H1 (cell line): Measurements from ENCODE around the gene TYR. TPM values are rescaled to one million over a fixed set of nuclear protein-coding genes. Genes with fewer than 3 reads are reported as not detected.

Source experiments
- CTCF ChIA-PET: fragments of 300-600 bp; sonication (Branson Sonifier 250); formaldehyde crosslinking; loops from one replicate; lab custom pipeline; 2021; ENCODE audit not compliant: partially characterized antibody; lab: Charles Lee
- POLR2A ChIA-PET: fragments of 300-600 bp; sonication (Branson Sonifier 250); formaldehyde crosslinking; loops from one replicate; lab custom pipeline; 2021; ENCODE audit warnings: inconsistent platforms; ENCODE audit not compliant: partially characterized antibody; lab: Charles Lee
- DNase-seq, 2 experiments: peaks; one replicate each; pipeline versions ENCODE4 v3.0.0 to v3.0.0-alpha.2; 2010 to 2022; ENCODE audit warnings: low spot score in 2 of 2, low read depth in 1 of 2, mixed read lengths in 1 of 2
- FAIRE-seq: peaks from 2 replicates; lab custom pipeline; 2011; peaks lifted over from hg19 to GRCh38; lab: Jason Lieb, UNC
- H2AFZ ChIP-seq: 2 replicates; pipeline ENCODE4 v1.8.1; 2012; ENCODE audit warnings: low read length, inconsistent platforms
- H2AK5ac ChIP-seq: 2 replicates; pipeline ENCODE4 v1.6.1; 2013; ENCODE audit warnings: low read depth, low read length
- H2BK120ac ChIP-seq: replicated peaks from 2 replicates; pipeline ENCODE3; 2013; ENCODE audit warnings: low read depth, low read length, inconsistent platforms
- H2BK12ac ChIP-seq: 2 replicates; pipeline ENCODE4 v1.6.1; 2013; ENCODE audit warnings: low read depth, low read length
- H2BK15ac ChIP-seq: 2 replicates; pipeline ENCODE4 v1.6.1; 2013; ENCODE audit warnings: low read length
- H2BK20ac ChIP-seq: 2 replicates; pipeline ENCODE4 v1.6.1; 2013; ENCODE audit warnings: low read length
- H2BK5ac ChIP-seq: 2 replicates; pipeline ENCODE4 v1.6.1; 2013; ENCODE audit warnings: low read depth, low read length
- H3K14ac ChIP-seq: 2 replicates; pipeline ENCODE4 v1.6.1; 2013; ENCODE audit warnings: inconsistent platforms; ENCODE audit not compliant: insufficient read length
- H3K18ac ChIP-seq: 2 replicates; pipeline ENCODE4 v1.6.1; 2013; ENCODE audit warnings: low read length; ENCODE audit errors: extremely low read depth
- H3K23ac ChIP-seq: 2 replicates; pipeline ENCODE4 v1.6.1; 2013; ENCODE audit warnings: inconsistent platforms; ENCODE audit not compliant: insufficient read length
- H3K23me2 ChIP-seq: 2 replicates; pipeline ENCODE4 v1.6.1; 2013; ENCODE audit warnings: low read depth, low read length
- H3K27ac ChIP-seq: 2 replicates; pipeline ENCODE4 v1.6.1; 2011; ENCODE audit warnings: low read depth, low read length, inconsistent platforms
- H3K27me3 ChIP-seq, 4 experiments: replicated peaks in 1 of 4; 1 replicate in 1 of 4; 2 replicates in 3 of 4; pipeline versions ENCODE4 v1.6.1 to v1.8.1; 2011 to 2013; ENCODE audit warnings: low read length in 3 of 4, mild to moderate bottlenecking in 3 of 4, inconsistent platforms in 2 of 4, mixed read lengths in 2 of 4, moderate library complexity in 1 of 4; ENCODE audit not compliant: control insufficient read depth in 3 of 4, insufficient read depth in 3 of 4; ENCODE audit errors: extremely low read depth in 1 of 4
- H3K36me3 ChIP-seq, 4 experiments: 2 replicates each; pipeline versions ENCODE4 v1.6.1 to v1.8.1; 2011 to 2013; ENCODE audit warnings: mild to moderate bottlenecking in 4 of 4, low read length in 3 of 4, moderate library complexity in 2 of 4, control low read depth in 1 of 4, inconsistent platforms in 1 of 4; ENCODE audit not compliant: insufficient read depth in 4 of 4, control insufficient read depth in 2 of 4
- H3K4ac ChIP-seq: replicated peaks from 2 replicates; pipeline ENCODE3; 2013; ENCODE audit warnings: low read length, low read depth, mixed read lengths, inconsistent platforms; ENCODE audit not compliant: insufficient read length
- H3K4me1 ChIP-seq, 4 experiments: replicated peaks in 1 of 4; 1 replicate in 1 of 4; 2 replicates in 3 of 4; pipeline versions ENCODE4 v1.6.1 to v1.8.1; 2011 to 2013; ENCODE audit warnings: low read length in 3 of 4, inconsistent platforms in 2 of 4, mixed read lengths in 1 of 4; ENCODE audit not compliant: insufficient read depth in 4 of 4, control insufficient read depth in 3 of 4
- H3K4me2 ChIP-seq, 2 experiments: 2 replicates each; pipeline versions ENCODE4 v1.6.1 to v1.8.1; 2011 to 2013; ENCODE audit warnings: low read depth in 2 of 2, low read length in 2 of 2, control low read depth in 1 of 2, inconsistent platforms in 1 of 2, mild to moderate bottlenecking in 1 of 2; ENCODE audit not compliant: insufficient read depth in 1 of 2
- H3K4me3 ChIP-seq, 4 experiments: fragments of 200-600, 300-600 bp in 1 of 4; sonication (generic), shearing (Covaris generic), sonication (Bioruptor Twin) in 1 of 4; 2 replicates each; pipeline versions ENCODE4 v1.5.1 to v1.8.1; 2011 to 2016; ENCODE audit warnings: low read length in 4 of 4, low read depth in 3 of 4, control low read depth in 2 of 4, inconsistent platforms in 2 of 4, mild to moderate bottlenecking in 2 of 4, mixed read lengths in 1 of 4, moderate library complexity in 1 of 4; ENCODE audit not compliant: insufficient read depth in 2 of 4; ENCODE audit errors: extremely low read depth in 1 of 4
- H3K56ac ChIP-seq: replicated peaks from 2 replicates; pipeline ENCODE3; 2013; ENCODE audit warnings: low read depth, mild to moderate bottlenecking, mixed read lengths, low read length, inconsistent platforms; ENCODE audit not compliant: insufficient read length
- H3K79me1 ChIP-seq: 2 replicates; pipeline ENCODE4 v1.6.1; 2013; ENCODE audit warnings: low read depth, low read length, control low read depth
- H3K79me2 ChIP-seq, 2 experiments: 2 replicates each; pipeline versions ENCODE4 v1.6.1 to v1.8.1; 2012 to 2013; ENCODE audit warnings: low read length in 2 of 2, mild to moderate bottlenecking in 2 of 2, inconsistent platforms in 1 of 2; ENCODE audit not compliant: insufficient read depth in 2 of 2, control insufficient read depth in 1 of 2
- H3K9ac ChIP-seq, 4 experiments: replicated peaks in 1 of 4; 1 replicate in 1 of 4; 2 replicates in 3 of 4; pipeline versions ENCODE4 v1.6.1 to v1.8.1; 2011 to 2013; ENCODE audit warnings: low read depth in 3 of 4, low read length in 3 of 4, control low read depth in 2 of 4, mild to moderate bottlenecking in 2 of 4, moderate library complexity in 2 of 4, inconsistent platforms in 1 of 4; ENCODE audit errors: extremely low read depth in 1 of 4
- H3K9me3 ChIP-seq, 2 experiments: 2 replicates each; pipeline versions ENCODE4 v1.6.1 to v1.8.1; 2012 to 2013; ENCODE audit warnings: mild to moderate bottlenecking in 2 of 2, moderate library complexity in 2 of 2, control low read depth in 1 of 2, inconsistent platforms in 1 of 2, low read depth in 1 of 2, low read length in 1 of 2, mixed read lengths in 1 of 2; ENCODE audit not compliant: insufficient read depth in 2 of 2
- H4K20me1 ChIP-seq, 2 experiments: replicated peaks in 1 of 2; 2 replicates each; pipeline versions ENCODE3 to v1.8.1; 2011 to 2013; ENCODE audit warnings: inconsistent platforms in 2 of 2, low read length in 2 of 2, mild to moderate bottlenecking in 1 of 2; ENCODE audit not compliant: insufficient read depth in 2 of 2, control insufficient read depth in 1 of 2
- H4K5ac ChIP-seq: 2 replicates; pipeline ENCODE4 v1.6.1; 2013; ENCODE audit warnings: low read length, low read depth, mixed read lengths, inconsistent platforms; ENCODE audit not compliant: insufficient read length
- H4K8ac ChIP-seq: 2 replicates; pipeline ENCODE4 v1.8.0; 2013; ENCODE audit warnings: mild to moderate bottlenecking, moderate library complexity, low read length, inconsistent platforms; ENCODE audit not compliant: insufficient read depth; ENCODE audit errors: extremely low read depth
- H4K91ac ChIP-seq: replicated peaks from 2 replicates; pipeline ENCODE3; 2013; ENCODE audit warnings: low read length, mixed read lengths, inconsistent platforms; ENCODE audit not compliant: insufficient read length
- EP300 ChIP-seq, 2 experiments: IDR thresholded peaks; 1 replicate in 1 of 2; 2 replicates in 1 of 2; pipeline ENCODE4 v1.6.1; 2011 to 2012; ENCODE audit warnings: low read depth in 2 of 2, low read length in 2 of 2, mild to moderate bottlenecking in 2 of 2, borderline replicate concordance in 1 of 2, inconsistent platforms in 1 of 2, moderate library complexity in 1 of 2
- JUND ChIP-seq: IDR thresholded peaks from 2 replicates; pipeline ENCODE4 v1.6.1; 2011; ENCODE audit warnings: mild to moderate bottlenecking, improper control_type of control experiment, low read length
- POLR2A ChIP-seq, 2 experiments: IDR thresholded peaks; 1 replicate in 1 of 2; 2 replicates in 1 of 2; pipeline ENCODE4 v1.6.1; 2011; ENCODE audit warnings: low read depth in 2 of 2, low read length in 2 of 2, mild to moderate bottlenecking in 2 of 2; ENCODE audit errors: control extremely low read depth in 1 of 2
- SRF ChIP-seq: IDR thresholded peaks from 2 replicates; pipeline ENCODE4 v1.6.1; 2011; ENCODE audit warnings: mild to moderate bottlenecking, low read depth, low read length, moderate library complexity
- TBP ChIP-seq: IDR thresholded peaks from 2 replicates; pipeline ENCODE4 v1.6.1; 2011; ENCODE audit warnings: low read depth, low read length, improper control_type of control experiment
- WGBS, 2 experiments: shearing (Covaris generic) in 1 of 2; methylation state at CpG; one replicate each; pipeline versions ENCODE4 v1.1.6 to v1.1.7; 2013 to 2015; ENCODE audit warnings: low lambda C conversion rate in 2 of 2, mixed read lengths in 2 of 2, inconsistent platforms in 1 of 2, low coverage in 1 of 2, missing lambda C conversion rate in 1 of 2; ENCODE audit not compliant: insufficient replicate concordance in 2 of 2, insufficient coverage in 1 of 2, insufficient read length in 1 of 2; ENCODE audit errors: extremely low coverage in 1 of 2, missing lambda C conversion rate in 1 of 2; 5-methylcytosine and 5-hydroxymethylcytosine counted together
- polyA plus RNA-seq, 7 experiments: library from polyadenylated mRNA; depleted of rRNA in 3 of 7; stranded (reverse) in 5 of 7; unstranded in 2 of 7; fragments of >200 nt in 5 of 7; fragments of 200-250 nt in 2 of 7; gene quantifications; 1 replicate in 5 of 7; 2 replicates in 1 of 7; 4 replicates in 1 of 7; pipeline versions ENCODE4 v1.2.1 to v1.2.3, GENCODE V29; 2011 to 2013; ENCODE audit warnings: missing spikeins in 2 of 7, mixed read lengths in 2 of 7
- total RNA-seq: library from RNA; stranded (reverse); fragmentation: NEBNext Ultra II Directional; extraction: Animal tissue kit (Norgen Biotek cat#: 25700); gene quantifications from 2 replicates; pipeline ENCODE4 v1.2.1, GENCODE V29; 2021

Gene TYR
- total and polyA plus RNA-seq, 2 of the 8 experiments (the other 6 are each of a cell fraction or from before 2014, with no cell fraction given) = not detected

DNA sequence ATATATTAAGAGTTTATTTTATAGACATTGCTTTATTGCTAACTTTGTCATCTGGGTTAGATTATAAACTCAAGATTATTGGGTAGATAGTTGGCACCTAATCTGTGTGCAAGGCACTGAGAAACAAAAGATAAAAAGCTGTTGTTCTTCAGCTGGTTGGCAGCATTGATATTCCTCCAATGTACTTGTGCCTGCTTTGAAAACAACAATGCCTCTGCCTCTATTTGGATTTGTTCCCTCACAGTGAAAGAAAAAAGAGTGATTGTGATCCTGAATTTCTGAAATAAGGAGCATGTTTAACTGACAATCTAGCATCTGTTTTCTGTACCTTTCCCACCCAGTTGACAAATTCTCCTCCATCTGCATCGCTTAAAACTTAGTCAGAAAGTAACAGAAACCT is 98.3 kb downstream of the TYR start:
- no peak overlapping the region for H3K14ac ChIP-seq
- H4K20me1 ChIP-seq = no peaks in the 10 kb centered on the region
- peak; percentile 24 for FAIRE-seq
- H3K4me2 ChIP-seq = no peak overlapping the region
- no peak overlapping the region for H3K9ac ChIP-seq
- no peak for TF ChIP-seq JUND
- no peak for TF ChIP-seq TBP
- no peak for TF ChIP-seq EP300 (IDR thresholded peaks at IDR 0.05; ENCODE audit: borderline replicate concordance in 1 of 2, low read depth in 2 of 2, low read length in 2 of 2)
- no peak for TF ChIP-seq POLR2A (IDR thresholded peaks at IDR 0.05; ENCODE audit: control extremely low read depth in 1 of 2, low read depth in 2 of 2, low read length in 2 of 2)
- no peak for TF ChIP-seq SRF
- POLR2A ChIA-PET = no interaction called here
- no peak overlapping the region for H3K18ac ChIP-seq
- no peaks in the 10 kb centered on the region; a peak in 2 of 7 replicates for H3K4me1 ChIP-seq
- no peaks in the 10 kb centered on the region for H3K23me2 ChIP-seq
- no peak overlapping the region for H2BK20ac ChIP-seq
- no peak overlapping the region for H3K27ac ChIP-seq
- H2AK5ac ChIP-seq = no peak overlapping the region
- no peak overlapping the region for H4K91ac ChIP-seq
- no peak overlapping the region for H2AFZ ChIP-seq
- no peaks in the 10 kb centered on the region for H3K36me3 ChIP-seq
- H3K27me3 ChIP-seq = no peaks in the 10 kb centered on the region
- H3K79me2 ChIP-seq = no peaks in the 10 kb centered on the region
- 91% methylated on average over 1 of the region's 1 CpG; no CpG with 5 or more reads in 1 of the 2 experiments for WGBS, 2 experiments
- H3K9me3 ChIP-seq = no peaks in the 10 kb centered on the region
- H3K56ac ChIP-seq = no peak overlapping the region
- H2BK12ac ChIP-seq = no peak overlapping the region
- DNase-seq = no peak
- H3K23ac ChIP-seq = no peak overlapping the region
- CTCF ChIA-PET = no interaction called here
- no peak overlapping the region for H3K4ac ChIP-seq
- H2BK5ac ChIP-seq = no peak overlapping the region
- H3K79me1 ChIP-seq = no peaks in the 10 kb centered on the region
- no peak overlapping the region for H2BK15ac ChIP-seq
- H4K8ac ChIP-seq = no peak overlapping the region
- H2BK120ac ChIP-seq = no peak overlapping the region
- H4K5ac ChIP-seq = no peak overlapping the region
- H3K4me3 ChIP-seq = no peak overlapping the region
